Subcutaneous adipose tissue (tissue), 4 donors: ENCODE measurements around the gene PTPA. TPM values are rescaled to one million over a fixed set of nuclear protein-coding genes. Genes with fewer than 3 reads are reported as not detected.

Source experiments
- total RNA-seq, 4 donors: library from RNA; depleted of rRNA; stranded (reverse); fragments of >200 nt; gene quantifications; one replicate each; pipeline ENCODE4 v1.1.0, GENCODE V29; 2016
- TF ChIP-seq, protein P1 (sequence below): fragments of 450-650 bp; IDR thresholded peaks from one replicate; pipeline ENCODE4 v1.5.1; 2016; ENCODE audit warnings: low read depth, mild to moderate bottlenecking, control low read depth, antibody characterized with exemption, moderate library complexity

Gene PTPA
- total RNA-seq, result 10 to 100 TPM; 23.8 to 51.1 (median 34.4) TPM

- TF ChIP-seq, protein P1, sequence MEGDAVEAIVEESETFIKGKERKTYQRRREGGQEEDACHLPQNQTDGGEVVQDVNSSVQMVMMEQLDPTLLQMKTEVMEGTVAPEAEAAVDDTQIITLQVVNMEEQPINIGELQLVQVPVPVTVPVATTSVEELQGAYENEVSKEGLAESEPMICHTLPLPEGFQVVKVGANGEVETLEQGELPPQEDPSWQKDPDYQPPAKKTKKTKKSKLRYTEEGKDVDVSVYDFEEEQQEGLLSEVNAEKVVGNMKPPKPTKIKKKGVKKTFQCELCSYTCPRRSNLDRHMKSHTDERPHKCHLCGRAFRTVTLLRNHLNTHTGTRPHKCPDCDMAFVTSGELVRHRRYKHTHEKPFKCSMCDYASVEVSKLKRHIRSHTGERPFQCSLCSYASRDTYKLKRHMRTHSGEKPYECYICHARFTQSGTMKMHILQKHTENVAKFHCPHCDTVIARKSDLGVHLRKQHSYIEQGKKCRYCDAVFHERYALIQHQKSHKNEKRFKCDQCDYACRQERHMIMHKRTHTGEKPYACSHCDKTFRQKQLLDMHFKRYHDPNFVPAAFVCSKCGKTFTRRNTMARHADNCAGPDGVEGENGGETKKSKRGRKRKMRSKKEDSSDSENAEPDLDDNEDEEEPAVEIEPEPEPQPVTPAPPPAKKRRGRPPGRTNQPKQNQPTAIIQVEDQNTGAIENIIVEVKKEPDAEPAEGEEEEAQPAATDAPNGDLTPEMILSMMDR, result no peak
Observed at GRCh38 chr9:129110740-129111527, at the start of gene PTPA, which contains the start of gene CRAT. Gene PTPA, plus strand, starts transcription at chr9:129111415. Its CDS starts 186 bp downstream, at chr9:129111601. Gene CRAT, minus strand, starts transcription at chr9:129110793. Its CDS starts 284 bp downstream, at chr9:129110509.

DNA sequence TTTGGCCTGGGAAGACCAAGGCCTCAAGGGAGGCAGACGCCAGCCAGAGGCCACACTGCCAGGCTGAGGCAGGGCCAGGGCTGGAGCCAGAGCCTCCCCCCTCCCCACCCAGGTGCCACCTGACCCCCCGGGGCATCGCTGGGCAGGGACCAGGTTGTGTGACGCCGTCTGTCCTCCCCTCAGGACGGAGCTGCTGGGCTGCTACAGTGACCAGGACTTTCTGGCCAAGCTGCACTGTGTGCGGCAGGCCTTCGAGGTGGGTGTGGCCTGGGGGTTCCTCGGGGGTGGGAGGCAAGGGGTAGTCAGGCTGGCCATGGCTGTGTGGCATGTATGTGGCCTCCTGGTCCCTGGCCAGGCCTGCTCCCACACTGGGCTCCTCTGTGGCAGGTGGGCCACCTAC is 48.2 kb upstream of the PTPA start:
- TF ChIP-seq, protein P1, result no peak

DNA sequence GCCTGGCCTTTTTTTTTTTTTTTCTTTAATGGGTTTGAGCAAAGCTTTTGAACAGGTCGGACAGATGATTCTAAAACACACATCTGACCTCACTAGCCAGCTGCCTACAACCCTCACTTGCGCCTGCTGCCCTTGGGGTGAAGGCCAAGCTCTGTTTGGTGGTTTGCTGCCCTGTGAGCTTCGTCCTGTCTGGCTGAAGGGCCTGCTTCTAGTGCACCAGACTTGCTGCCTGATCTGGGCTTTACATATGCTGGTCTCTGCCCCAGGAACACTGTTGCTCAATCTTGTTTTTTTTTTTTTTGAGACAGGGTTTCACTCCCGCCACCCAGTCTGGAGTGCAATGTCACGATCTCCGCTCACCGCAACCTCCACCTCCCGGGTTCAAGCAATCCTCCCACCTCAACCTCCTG is 46.7 kb upstream of the PTPA start:
- TF ChIP-seq, protein P1, result no peak

- TF ChIP-seq, protein P1, result no peak
Observed at GRCh38 chr9:129068110-129068509, 43.1 kb upstream of the PTPA start.

GRCh38 chr9:129068990-129069861 is 42.0 kb upstream of the PTPA start:
- TF ChIP-seq, protein P1, result no peak

DNA sequence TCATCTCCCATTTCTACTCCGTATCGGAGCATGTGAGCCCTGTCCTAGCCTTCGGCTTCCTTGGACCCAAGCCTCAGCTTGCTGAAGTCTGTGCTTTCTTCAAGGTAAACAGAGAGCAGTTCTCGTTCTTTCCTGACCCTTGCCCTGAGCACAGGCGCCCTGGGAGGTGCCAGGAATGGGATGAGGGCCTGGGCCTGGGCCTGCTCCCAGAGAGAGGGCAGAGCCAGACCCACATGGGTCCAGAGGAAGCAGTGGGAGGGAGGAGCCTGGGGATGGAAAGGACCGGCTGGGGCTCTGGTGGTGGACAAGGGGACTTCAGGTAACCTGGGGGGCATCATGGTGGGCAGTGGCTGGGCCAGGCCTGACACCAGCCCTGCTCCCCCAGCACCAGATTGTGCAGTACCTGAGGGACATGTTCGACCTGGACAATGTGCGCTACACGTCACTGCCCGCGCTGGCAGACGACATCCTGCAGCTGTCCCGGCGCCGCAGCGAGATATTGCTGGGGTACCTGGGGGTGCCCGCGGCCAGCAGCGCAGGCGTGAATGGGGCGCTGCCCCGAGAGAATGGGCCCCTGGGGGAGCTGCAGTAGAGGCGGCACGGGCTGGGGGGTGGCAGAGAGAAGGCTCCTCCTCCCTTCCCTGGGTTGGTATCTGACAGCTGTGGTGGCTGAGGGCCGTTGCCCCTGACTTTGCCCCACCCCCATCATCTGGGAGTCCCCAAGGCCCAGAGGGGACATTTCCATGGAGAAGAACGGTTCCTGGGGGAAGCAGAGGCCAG is 41.2 kb upstream of the PTPA start:
- TF ChIP-seq, protein P1, result no peak
